GM23338 (cell line): Measurements from ENCODE around the gene GEMIN2. TPM values are rescaled to one million over a fixed set of nuclear protein-coding genes. Genes with fewer than 3 reads are reported as not detected.

Source experiments
- ATAC-seq: fragments of 200-7000 bp; cut with Tn5 transposase; 3 replicates; pipeline ENCODE4 v1.9.1; 2020
- DNase-seq: peaks from one replicate; pipeline ENCODE4 v3.0.0-alpha.2; 2015; ENCODE audit warnings: low spot score
- H2AFZ ChIP-seq: fragments of 200-600 bp; sonication (generic); 2 replicates; pipeline ENCODE4 v1.8.0; 2016; ENCODE audit warnings: antibody characterized with exemption, mild to moderate bottlenecking, moderate library complexity
- H3F3A ChIP-seq: fragments of 200-600 bp; sonication (generic); replicated peaks from 2 replicates; pipeline ENCODE4 v1.8.0; 2017; ENCODE audit warnings: antibody characterized with exemption, mixed run types, low read depth
- H3K27ac ChIP-seq: fragments of 200-600 bp; sonication (generic); 2 replicates; pipeline ENCODE4 v1.6.1; 2016; ENCODE audit warnings: low read depth
- H3K27me3 ChIP-seq: fragments of 200-600 bp; sonication (generic); 2 replicates; pipeline ENCODE4 v1.8.0; 2016; ENCODE audit warnings: mild to moderate bottlenecking, mixed run types, moderate library complexity; ENCODE audit not compliant: insufficient read depth
- H3K36me3 ChIP-seq: fragments of 200-600 bp; sonication (generic); 2 replicates; pipeline ENCODE4 v1.8.0; 2016; ENCODE audit warnings: mild to moderate bottlenecking; ENCODE audit not compliant: insufficient read depth
- H3K4me1 ChIP-seq: fragments of 200-600 bp; sonication (generic); 2 replicates; pipeline ENCODE4 v1.8.0; 2016; ENCODE audit warnings: mild to moderate bottlenecking, moderate library complexity; ENCODE audit not compliant: insufficient read depth
- H3K4me2 ChIP-seq: fragments of 200-600 bp; sonication (generic); 2 replicates; pipeline ENCODE4 v1.7.1; 2017; ENCODE audit warnings: mixed run types
- H3K4me3 ChIP-seq: fragments of 200-600 bp; sonication (generic); 2 replicates; pipeline ENCODE4 v1.6.1; 2016; ENCODE audit warnings: mixed run types
- H3K79me2 ChIP-seq: fragments of 200-600 bp; sonication (generic); replicated peaks from 2 replicates; pipeline ENCODE4 v1.8.0; 2017; ENCODE audit warnings: mild to moderate bottlenecking; ENCODE audit not compliant: insufficient read depth
- H3K9me2 ChIP-seq: fragments of 200-600 bp; sonication (generic); 2 replicates; pipeline ENCODE4 v1.8.0; 2017; ENCODE audit not compliant: insufficient read depth
- H4K20me1 ChIP-seq: fragments of 200-600 bp; sonication (generic); replicated peaks from 2 replicates; pipeline ENCODE4 v1.8.0; 2017; ENCODE audit warnings: mild to moderate bottlenecking; ENCODE audit not compliant: insufficient read depth
- H3K27ac Mint-ChIP-seq: 2 replicates; pipeline ENCODE4 v1.8.0; 2020; ENCODE audit warnings: inconsistent platforms, mild to moderate bottlenecking, moderate library complexity, mixed read lengths
- H3K27me3 Mint-ChIP-seq: 3 replicates; pipeline ENCODE4 v1.8.0; 2022; ENCODE audit warnings: low read depth, mild to moderate bottlenecking, moderate library complexity, mixed read lengths, inconsistent platforms; ENCODE audit not compliant: insufficient read depth, poor library complexity
- H3K36me3 Mint-ChIP-seq: 3 replicates; pipeline ENCODE4 v1.8.0; 2021; ENCODE audit warnings: low read depth, mild to moderate bottlenecking, inconsistent platforms, moderate library complexity, mixed read lengths
- H3K4me1 Mint-ChIP-seq: 3 replicates; pipeline ENCODE4 v1.8.0; 2020; ENCODE audit warnings: mild to moderate bottlenecking, inconsistent platforms, mixed read lengths
- H3K4me3 Mint-ChIP-seq: 3 replicates; pipeline ENCODE4 v1.8.0; 2021; ENCODE audit warnings: moderate library complexity, mild to moderate bottlenecking, inconsistent platforms, mixed read lengths
- H3K9me3 Mint-ChIP-seq: 3 replicates; pipeline ENCODE4 v1.8.0; 2020; ENCODE audit warnings: moderate library complexity, mild to moderate bottlenecking, inconsistent platforms, mixed read lengths
- CREB1 ChIP-seq: fragments of 250-450 bp; sonication (Bioruptor Pico); IDR thresholded peaks from 2 replicates; pipeline ENCODE4 v1.5.0; 2020; ENCODE audit warnings: low read depth, mild to moderate bottlenecking, moderate library complexity
- CTCF ChIP-seq, 2 experiments: fragments of 200-600 bp in 1 of 2; sonication (generic) in 1 of 2; conservative IDR thresholded peaks; 2 replicates each; pipeline versions ENCODE4 v1.5.1 to v1.6.1; 2016 to 2017; ENCODE audit warnings: antibody characterized with exemption in 2 of 2, low read depth in 2 of 2, mild to moderate bottlenecking in 2 of 2, moderate library complexity in 1 of 2
- ETS1 ChIP-seq: IDR thresholded peaks from 2 replicates; pipeline ENCODE4 v1.6.1; 2016; ENCODE audit warnings: antibody characterized with exemption
- EZH2 ChIP-seq: fragments of 200-600 bp; sonication (generic); IDR thresholded peaks from one replicate; pipeline ENCODE4 v1.8.0; 2017; ENCODE audit warnings: antibody characterized with exemption, mild to moderate bottlenecking, low read depth; ENCODE audit not compliant: unreplicated experiment
- EZH2phosphoT487 ChIP-seq: fragments of 200-600 bp; sonication (generic); IDR thresholded peaks from one replicate; pipeline ENCODE4 v1.8.1; 2018; ENCODE audit warnings: antibody characterized with exemption; ENCODE audit not compliant: unreplicated experiment
- JUNB ChIP-seq: IDR thresholded peaks from one replicate; pipeline ENCODE4 v1.6.1; 2016; ENCODE audit warnings: antibody characterized with exemption; ENCODE audit not compliant: unreplicated experiment
- NANOG ChIP-seq: IDR thresholded peaks from 2 replicates; pipeline ENCODE4 v1.6.1; 2016; ENCODE audit warnings: antibody characterized with exemption, borderline replicate concordance
- POLR2AphosphoS5 ChIP-seq: IDR thresholded peaks from 2 replicates; pipeline ENCODE4 v1.6.1; 2016; ENCODE audit warnings: antibody characterized with exemption, low read depth
- REST ChIP-seq: IDR thresholded peaks from one replicate; pipeline ENCODE4 v1.6.1; 2018; ENCODE audit warnings: antibody characterized with exemption; ENCODE audit not compliant: unreplicated experiment
- STAT1 ChIP-seq: IDR thresholded peaks from one replicate; pipeline ENCODE4 v1.6.1; 2016; ENCODE audit warnings: antibody characterized with exemption; ENCODE audit not compliant: unreplicated experiment
- ZNF114 ChIP-seq: fragments of 250-450 bp; sonication (Bioruptor Pico); IDR thresholded peaks from 2 replicates; pipeline ENCODE4 v1.5.0; 2020; ENCODE audit warnings: mild to moderate bottlenecking, moderate library complexity
- ZNF331 ChIP-seq: fragments of 250-450 bp; sonication (Bioruptor Pico); IDR thresholded peaks from 2 replicates; pipeline ENCODE4 v1.5.0; 2020; ENCODE audit warnings: low read depth, mild to moderate bottlenecking, moderate library complexity
- ZNF462 ChIP-seq: fragments of 250-450 bp; sonication (Bioruptor Pico); IDR thresholded peaks from 2 replicates; pipeline ENCODE4 v1.5.0; 2020; ENCODE audit warnings: mild to moderate bottlenecking, moderate library complexity
- polyA plus RNA-seq: library from polyadenylated mRNA; unstranded; fragments of >200 nt; fragmentation: Nextera tagmentation; extraction: Ambion mirVana; gene quantifications from 2 replicates; pipeline ENCODE4 v1.2.1, GENCODE V29; 2016
- total RNA-seq: library from RNA; depleted of rRNA; stranded (reverse); fragments of >200 nt; shearing (Covaris generic); gene quantifications from 2 replicates; pipeline ENCODE4 v1.2.3, GENCODE V29; 2014

The GEMIN2 gene
- total and polyA plus RNA-seq, 2 experiments from 2014 or later: 37.0 to 61.6 TPM

- H3K27me3 ChIP-seq: no peaks in the 10 kb centered on the region
- Mint-ChIP-seq H3K9me3 (no peaks in the 10 kb centered on the region), H3K36me3 (peaks cover 15% of the 10 kb centered on the region; the same call in 2 of the 3 replicates), H3K27ac (no peak overlapping the region), H3K4me3 (no peak overlapping the region), H3K4me1 (no peaks in the 10 kb centered on the region), H3K27me3 (no peaks in the 10 kb centered on the region)
- no peak overlapping the region for H3K4me3 ChIP-seq
- DNase-seq (no peak), ATAC-seq (no peak)
- H3K36me3 ChIP-seq: peaks cover 5% of the 10 kb centered on the region
- no peak overlapping the region for H3K27ac ChIP-seq
- 0 out of 2 replicates have a peak, but pooled peaks cover 6% of the 10 kb centered on the region for H3F3A ChIP-seq
- no peaks in the 10 kb centered on the region; the same call in 1 of the 2 replicates for H4K20me1 ChIP-seq
- H2AFZ ChIP-seq: no peak overlapping the region
- TF ChIP-seq ZNF114 (no peak), JUNB (no peak), STAT1 (no peak), POLR2AphosphoS5 (no peak), ETS1 (no peak), EZH2 (no peak), NANOG (no peak), REST (no peak), EZH2phosphoT487 (no peak), CREB1 (CRISPR knock-in tag) (no peak), ZNF462 (CRISPR knock-in tag) (no peak), CTCF (conservative IDR thresholded peaks at IDR 0.05; ENCODE audit: low read depth in 2 of 2) (no peak), ZNF331 (CRISPR knock-in tag) (no peak)
- no peaks in the 10 kb centered on the region for H3K4me1 ChIP-seq
- H3K79me2 ChIP-seq: peaks cover 20% of the 10 kb centered on the region
- H3K9me2 ChIP-seq: no peaks in the 10 kb centered on the region
- no peak overlapping the region for H3K4me2 ChIP-seq
These were observed 44.2 kb downstream of the GEMIN2 start for GRCh38 chr14:39158222-39158858.
